ENCODE data around the gene SLC16A13.

The SLC16A13 gene

GRCh38 chr17:7064261-7064660 is 28.4 kb downstream of the SLC16A13 start:
- no peak for DNase-seq (ENCODE audit: low spot score)
- TF ChIP-seq CTCF (IDR thresholded peaks at IDR 0.05; ENCODE audit: extremely low read depth, insufficient read depth, missing control alignments), result no peak
- in situ Hi-C loops (cut with MboI; ENCODE audit: low pct_unique_long_range_greater_than_20kb, low sequenced_read_pairs, unreplicated experiment), result no loop called here

GRCh38 chr17:7067198-7067597 is 31.4 kb downstream of the SLC16A13 start:
- no peak for TF ChIP-seq CTCF (IDR thresholded peaks at IDR 0.05; ENCODE audit: extremely low read depth, insufficient read depth, missing control alignments)
- in situ Hi-C loops (cut with MboI; ENCODE audit: low pct_unique_long_range_greater_than_20kb, low sequenced_read_pairs, unreplicated experiment), result no loop called here

GRCh38 chr17:7068268-7068667 is 32.5 kb downstream of the SLC16A13 start:
- no peak for TF ChIP-seq CTCF (IDR thresholded peaks at IDR 0.05; ENCODE audit: extremely low read depth, insufficient read depth, missing control alignments)
- no peak for DNase-seq (ENCODE audit: low spot score)
- in situ Hi-C loops (cut with MboI; ENCODE audit: low pct_unique_long_range_greater_than_20kb, low sequenced_read_pairs, unreplicated experiment), result no loop called here

More at GRCh38 chr17:7067198-7067597, 31.4 kb downstream of the SLC16A13 start:
- DNase-seq (ENCODE audit: low spot score), result no peak

DNA sequence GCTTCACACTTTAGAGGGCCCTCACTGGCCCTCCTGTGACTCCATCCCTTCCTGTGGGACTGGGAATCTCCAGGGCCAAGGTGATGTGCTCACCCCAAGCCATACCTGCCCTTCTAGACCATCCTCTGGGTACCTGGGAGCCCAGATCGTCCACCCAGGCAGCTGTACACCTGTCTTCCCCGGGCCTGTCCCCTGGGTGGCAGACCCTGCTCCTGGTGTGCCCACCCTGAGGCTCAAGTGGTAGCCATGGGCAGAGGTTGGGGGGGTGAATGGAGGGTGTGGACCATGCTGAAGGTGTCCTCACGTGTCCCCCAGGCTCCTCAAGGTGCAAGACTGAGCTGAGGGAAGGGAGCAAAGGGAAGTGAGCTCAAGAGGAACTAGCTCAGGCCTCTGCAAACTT is 34.9 kb downstream of the SLC16A13 start:
- no peak for TF ChIP-seq CTCF (IDR thresholded peaks at IDR 0.05; ENCODE audit: extremely low read depth, insufficient read depth, missing control alignments)
- in situ Hi-C loops (cut with MboI; ENCODE audit: low pct_unique_long_range_greater_than_20kb, low sequenced_read_pairs, unreplicated experiment), result no loop called here
- no peak for DNase-seq (ENCODE audit: low spot score)

GRCh38 chr17:7072406-7072805 is 36.6 kb downstream of the SLC16A13 start:
- no peak for TF ChIP-seq CTCF (IDR thresholded peaks at IDR 0.05; ENCODE audit: extremely low read depth, insufficient read depth, missing control alignments)
- no peak for DNase-seq (ENCODE audit: low spot score)
- in situ Hi-C loops (cut with MboI; ENCODE audit: low pct_unique_long_range_greater_than_20kb, low sequenced_read_pairs, unreplicated experiment), result no loop called here

GRCh38 chr17:7074931-7075330 is 39.1 kb downstream of the SLC16A13 start:
- no peak for DNase-seq (ENCODE audit: low spot score)
- in situ Hi-C loops (cut with MboI; ENCODE audit: low pct_unique_long_range_greater_than_20kb, low sequenced_read_pairs, unreplicated experiment), result no loop called here
- TF ChIP-seq CTCF (IDR thresholded peaks at IDR 0.05; ENCODE audit: extremely low read depth, insufficient read depth, missing control alignments), result no peak
